ENCODE results near the gene CCNT1. TPM values are rescaled to one million over a fixed set of nuclear protein-coding genes. Genes with fewer than 3 reads are reported as not detected.
A peak's percentile ranks its signal among the peaks of the same experiment; 100 is the strongest.

CCNT1 gene
- 10 to 100 TPM; 21.3 to 32.1 (median 24.9) TPM for total RNA-seq

DNA sequence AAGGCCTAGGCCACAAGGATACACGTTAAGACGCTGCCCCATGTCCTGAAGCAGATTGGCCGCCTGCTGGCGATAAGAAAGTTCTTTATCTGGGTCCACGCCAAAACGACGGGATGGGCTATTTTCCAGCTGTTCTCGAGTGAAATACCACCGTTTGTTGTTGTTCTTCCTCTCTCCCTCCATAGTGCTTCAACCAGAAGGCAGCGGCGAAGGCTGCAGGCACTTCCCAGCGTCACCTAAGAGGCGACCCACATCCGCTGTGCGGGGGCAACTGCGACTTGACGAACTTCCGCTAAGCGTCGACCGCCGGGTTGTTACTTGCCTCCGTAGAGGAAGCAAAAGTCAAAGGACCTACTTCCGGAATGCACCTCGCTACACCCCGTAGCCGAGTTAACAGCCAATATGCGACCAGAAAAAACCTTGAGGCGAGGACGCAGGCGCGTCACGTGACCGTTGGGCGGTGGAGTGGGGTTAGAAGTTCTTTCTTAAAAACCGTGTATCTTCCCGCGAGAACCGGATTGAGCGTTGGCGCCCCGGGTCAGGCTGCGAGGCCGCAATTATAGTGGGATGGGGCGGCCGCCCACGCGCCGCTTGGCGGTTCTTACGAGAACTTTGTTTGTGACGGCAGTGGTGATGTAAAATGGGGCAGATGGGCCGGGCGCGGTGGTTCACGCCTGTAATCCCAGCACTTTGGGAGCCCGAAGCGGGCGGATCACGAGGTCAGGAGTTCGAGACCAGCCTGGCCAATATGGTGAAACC, at the start of gene CCNT1:
Gene CCNT1 (minus strand): TSS at position 215 of the 759 bp plus-strand sequence. CDS start 32 bp downstream, at position 183.
- Histone ChIP-seq H3K27me3 (no peaks in the 10 kb centered on the region), H3K27ac (peak within 1 kb of the TSS; percentile 94 to 99 (median 96)), H3K9me3 (peaks cover 0 to 21% (median 0%) of the 10 kb centered on the region in 4 donors), H3K36me3 (peaks cover 0 to 28% (median 9%) of the 10 kb centered on the region in 3 donors), H3K4me1 (peaks cover 0 to 41% (median 25%) of the 10 kb centered on the region in 4 donors), H3K4me3 (peak within 1 kb of the TSS; percentile 66 to 95 (median 81))
- TF ChIP-seq EP300 (IDR thresholded peaks at IDR 0.05), result peak; percentile 98 to 99
- TF ChIP-seq, protein P1, sequence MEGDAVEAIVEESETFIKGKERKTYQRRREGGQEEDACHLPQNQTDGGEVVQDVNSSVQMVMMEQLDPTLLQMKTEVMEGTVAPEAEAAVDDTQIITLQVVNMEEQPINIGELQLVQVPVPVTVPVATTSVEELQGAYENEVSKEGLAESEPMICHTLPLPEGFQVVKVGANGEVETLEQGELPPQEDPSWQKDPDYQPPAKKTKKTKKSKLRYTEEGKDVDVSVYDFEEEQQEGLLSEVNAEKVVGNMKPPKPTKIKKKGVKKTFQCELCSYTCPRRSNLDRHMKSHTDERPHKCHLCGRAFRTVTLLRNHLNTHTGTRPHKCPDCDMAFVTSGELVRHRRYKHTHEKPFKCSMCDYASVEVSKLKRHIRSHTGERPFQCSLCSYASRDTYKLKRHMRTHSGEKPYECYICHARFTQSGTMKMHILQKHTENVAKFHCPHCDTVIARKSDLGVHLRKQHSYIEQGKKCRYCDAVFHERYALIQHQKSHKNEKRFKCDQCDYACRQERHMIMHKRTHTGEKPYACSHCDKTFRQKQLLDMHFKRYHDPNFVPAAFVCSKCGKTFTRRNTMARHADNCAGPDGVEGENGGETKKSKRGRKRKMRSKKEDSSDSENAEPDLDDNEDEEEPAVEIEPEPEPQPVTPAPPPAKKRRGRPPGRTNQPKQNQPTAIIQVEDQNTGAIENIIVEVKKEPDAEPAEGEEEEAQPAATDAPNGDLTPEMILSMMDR (IDR thresholded peaks at IDR 0.05), result peak; percentile 4 to 76 (median 26)
- TF ChIP-seq POLR2A (IDR thresholded peaks at IDR 0.05), result peak; percentile 57 to 62
- DNase-seq (ENCODE audit: low spot score in 2 of 2), result peak; percentile 95 to 97
- WGBS, 2 donors, result 0 to 1% methylated on average over 50 to 55 of the region's 61 CpGs

DNA sequence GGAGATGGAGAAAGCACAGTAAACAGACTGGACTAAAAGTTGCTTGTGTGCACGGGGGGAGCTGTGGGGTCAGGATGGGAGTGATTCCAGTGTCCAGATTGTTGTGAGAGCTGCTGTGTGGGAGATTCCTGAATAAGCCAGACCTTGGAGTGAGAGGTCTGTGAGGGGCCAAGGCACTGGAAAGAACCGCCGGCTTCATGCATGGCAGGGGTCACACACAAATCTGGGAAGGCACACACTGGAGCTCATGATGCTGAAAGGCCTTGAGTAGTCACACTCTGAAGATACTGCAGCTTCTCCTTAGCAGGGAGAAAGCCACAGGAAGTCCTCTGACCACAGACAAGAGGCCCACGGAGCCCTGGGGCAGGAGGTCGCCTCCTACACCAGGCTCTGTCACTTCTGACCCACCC, 49.3 kb upstream of the CCNT1 start:
- no peak overlapping the region for H3K4me3 ChIP-seq
- 21 to 25% methylated on average over 5 of the region's 5 CpGs for WGBS, 2 donors
- TF ChIP-seq, protein P1 (IDR thresholded peaks at IDR 0.05), result no peak
- TF ChIP-seq POLR2A (IDR thresholded peaks at IDR 0.05) (no peak), EP300 (IDR thresholded peaks at IDR 0.05) (no peak)
- H3K27ac ChIP-seq, result peak overlapping the region in 2 of 4 donors; percentile 42 to 84
- no peaks in the 10 kb centered on the region for H3K27me3 ChIP-seq
- DNase-seq (ENCODE audit: low spot score in 2 of 2), result no peak
- peaks cover 0 to 59% (median 7%) of the 10 kb centered on the region in 3 donors for H3K36me3 ChIP-seq
- peaks cover 0 to 34% (median 17%) of the 10 kb centered on the region in 4 donors for H3K4me1 ChIP-seq
- H3K9me3 ChIP-seq, result no peaks in the 10 kb centered on the region

GRCh38 chr12:48764521-48764920, 48.0 kb upstream of the CCNT1 start:
- DNase-seq (ENCODE audit: low spot score in 2 of 2), result no peak
- Histone ChIP-seq H3K27ac (peak overlapping the region in 1 of 4 donors; percentile 84), H3K4me1 (peaks cover 0 to 34% (median 17%) of the 10 kb centered on the region in 4 donors), H3K9me3 (no peaks in the 10 kb centered on the region), H3K4me3 (no peak overlapping the region), H3K36me3 (peaks cover 0 to 47% (median 7%) of the 10 kb centered on the region in 3 donors), H3K27me3 (no peaks in the 10 kb centered on the region)
- 62 to 64% methylated on average over 2 of the region's 2 CpGs for WGBS, 2 donors
- TF ChIP-seq, protein P1 (IDR thresholded peaks at IDR 0.05), result no peak
- TF ChIP-seq EP300 (IDR thresholded peaks at IDR 0.05) (no peak), POLR2A (IDR thresholded peaks at IDR 0.05) (no peak)

DNA sequence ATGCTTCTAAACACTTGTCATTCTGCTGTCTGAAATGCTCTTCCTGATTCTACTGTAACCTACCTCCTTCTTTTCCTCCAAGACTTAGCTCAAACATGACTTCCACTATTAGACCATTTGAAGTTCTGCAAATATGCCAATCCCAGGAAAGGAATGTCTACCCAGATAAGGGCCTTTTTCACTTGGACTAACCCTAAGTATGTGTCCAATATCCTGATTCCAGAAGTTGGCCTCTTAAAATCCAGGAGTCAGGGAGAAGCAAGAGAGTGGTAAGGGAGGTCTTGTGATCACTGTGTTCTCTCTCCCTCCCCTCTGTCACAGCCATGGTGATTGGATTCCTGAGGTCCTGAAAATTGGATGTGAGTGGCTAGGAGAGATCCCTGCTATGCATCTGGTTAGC, 42.2 kb upstream of the CCNT1 start:
- TF ChIP-seq, protein P1 (IDR thresholded peaks at IDR 0.05), result no peak
- TF ChIP-seq POLR2A (IDR thresholded peaks at IDR 0.05) (no peak), EP300 (IDR thresholded peaks at IDR 0.05) (no peak)
- no peak for DNase-seq (ENCODE audit: low spot score in 2 of 2)

GRCh38 chr12:48758186-48758585, 41.7 kb upstream of the CCNT1 start:
- H3K36me3 ChIP-seq, result no peaks in the 10 kb centered on the region
- no peak overlapping the region for H3K4me3 ChIP-seq
- WGBS, 2 donors, result 50 to 54% methylated on average over 4 of the region's 4 CpGs
- no peak for DNase-seq (ENCODE audit: low spot score in 2 of 2)
- no peak for TF ChIP-seq POLR2A (IDR thresholded peaks at IDR 0.05)
- TF ChIP-seq EP300 (IDR thresholded peaks at IDR 0.05), result no peak
- TF ChIP-seq, protein P1 (IDR thresholded peaks at IDR 0.05), result no peak
- H3K27ac ChIP-seq, result no peak overlapping the region
- H3K27me3 ChIP-seq, result no peaks in the 10 kb centered on the region
- H3K4me1 ChIP-seq, result peaks cover 0 to 4% (median 0%) of the 10 kb centered on the region in 4 donors
- H3K9me3 ChIP-seq, result no peaks in the 10 kb centered on the region

More for the DNA sequence above, 42.2 kb upstream of the CCNT1 start:
- H3K4me1 ChIP-seq, result peaks cover 0 to 3% (median 0%) of the 10 kb centered on the region in 4 donors
- H3K27me3 ChIP-seq, result no peaks in the 10 kb centered on the region
- H3K9me3 ChIP-seq, result no peaks in the 10 kb centered on the region
- H3K27ac ChIP-seq, result no peak overlapping the region
- no peak overlapping the region for H3K4me3 ChIP-seq
- H3K36me3 ChIP-seq, result no peaks in the 10 kb centered on the region
